HEK293 (cell line): ENCODE data around the gene PAAF1.

ENCODE experiments used
- CTCF ChIA-PET: fragments of 350-600 bp; formaldehyde crosslinking; extraction: SDS; loops from one replicate; lab custom pipeline; 2021; ENCODE audit warnings: antibody characterized with exemption; lab: Yijun Ruan, JAX
- POLR2A ChIA-PET: fragments of 300-600 bp; formaldehyde crosslinking; extraction: SDS; loops from one replicate; lab custom pipeline; 2020; ENCODE audit warnings: antibody characterized with exemption, inconsistent platforms; lab: Yijun Ruan, JAX
- H3K27ac ChIP-seq: fragments of 200-500 bp; sonication (Bioruptor generic); 2 replicates; pipeline ENCODE4 v1.5.1; 2014; ENCODE audit warnings: low read depth, low read length, control low read depth, inconsistent platforms; ENCODE audit errors: extremely low read depth
- H3K36me3 ChIP-seq, 2 experiments: fragments of 200-500 bp in 1 of 2; sonication (Bioruptor generic) in 1 of 2; 1 replicate in 1 of 2; 2 replicates in 1 of 2; pipeline ENCODE4 v1.5.1; 2014 to 2017; ENCODE audit warnings: inconsistent platforms in 2 of 2, low read length in 2 of 2; ENCODE audit not compliant: control insufficient read depth in 2 of 2, insufficient read depth in 1 of 2
- H3K4me1 ChIP-seq: fragments of 200-500 bp; sonication (Bioruptor generic); 2 replicates; pipeline ENCODE4 v1.5.1; 2014; ENCODE audit warnings: mild to moderate bottlenecking, low read length, inconsistent platforms; ENCODE audit not compliant: control insufficient read depth, insufficient read depth
- H3K4me3 ChIP-seq: 2 replicates; pipeline ENCODE4 v1.5.1; 2011; ENCODE audit warnings: low read depth, mild to moderate bottlenecking, control low read depth, low read length, moderate library complexity
- H3K9me3 ChIP-seq: fragments of 200-500 bp; sonication (Bioruptor generic); 2 replicates; pipeline ENCODE4 v1.5.1; 2014; ENCODE audit warnings: low read depth, low read length, inconsistent platforms; ENCODE audit not compliant: control insufficient read depth, insufficient read depth
- OVOL3 ChIP-seq: fragments of 450-650 bp; formaldehyde crosslinking; IDR thresholded peaks from 2 replicates; pipeline ENCODE4 v1.5.1; 2016; ENCODE audit warnings: missing biosample characterization, missing genetic modification characterization
- PRDM1 ChIP-seq: fragments of 450-650 bp; formaldehyde crosslinking; IDR thresholded peaks from 2 replicates; pipeline ENCODE4; 2016; ENCODE audit warnings: missing biosample characterization, missing genetic modification characterization
- SCRT1 ChIP-seq: fragments of 450-650 bp; formaldehyde crosslinking; IDR thresholded peaks from 2 replicates; pipeline ENCODE4 v1.5.1; 2016; ENCODE audit warnings: missing biosample characterization, missing genetic modification characterization, borderline replicate concordance
- SP3 ChIP-seq: fragments of 450-650 bp; formaldehyde crosslinking; IDR thresholded peaks from 2 replicates; pipeline ENCODE4 v1.5.1; 2016; ENCODE audit warnings: missing biosample characterization, missing genetic modification characterization
- TSHZ1 ChIP-seq: fragments of 450-650 bp; formaldehyde crosslinking; IDR thresholded peaks from 2 replicates; pipeline ENCODE4 v1.5.1; 2016; ENCODE audit warnings: missing biosample characterization, missing genetic modification characterization, borderline replicate concordance
- ZBTB11 ChIP-seq: fragments of 450-650 bp; formaldehyde crosslinking; conservative IDR thresholded peaks from 2 replicates; pipeline ENCODE4 v1.5.1; 2016; ENCODE audit warnings: low read depth, missing biosample characterization, missing genetic modification characterization
- ZBTB17 ChIP-seq: fragments of 450-650 bp; formaldehyde crosslinking; IDR thresholded peaks from 2 replicates; pipeline ENCODE4 v1.5.1; 2016; ENCODE audit warnings: missing biosample characterization, missing genetic modification characterization
- ZBTB6 ChIP-seq: fragments of 450-650 bp; formaldehyde crosslinking; IDR thresholded peaks from 2 replicates; pipeline ENCODE4 v1.5.1; 2017; ENCODE audit warnings: missing biosample characterization, missing genetic modification characterization
- ZNF16 ChIP-seq: fragments of 450-650 bp; formaldehyde crosslinking; IDR thresholded peaks from 2 replicates; pipeline ENCODE4 v1.5.1; 2016; ENCODE audit warnings: low read depth, missing biosample characterization, missing genetic modification characterization
- ZNF19 ChIP-seq: fragments of 450-650 bp; formaldehyde crosslinking; IDR thresholded peaks from 2 replicates; pipeline ENCODE4; 2016; ENCODE audit warnings: missing biosample characterization, missing genetic modification characterization, low read depth
- ZNF202 ChIP-seq: fragments of 450-650 bp; formaldehyde crosslinking; IDR thresholded peaks from 2 replicates; pipeline ENCODE4 v1.5.1; 2016; ENCODE audit warnings: missing biosample characterization, missing genetic modification characterization, borderline replicate concordance
- ZNF341 ChIP-seq: fragments of 450-650 bp; formaldehyde crosslinking; IDR thresholded peaks from 2 replicates; pipeline ENCODE4; 2016; ENCODE audit warnings: low read depth, missing biosample characterization, missing genetic modification characterization
- ZNF354C ChIP-seq: fragments of 450-650 bp; formaldehyde crosslinking; IDR thresholded peaks from 2 replicates; pipeline ENCODE4 v1.5.1; 2016; ENCODE audit warnings: missing biosample characterization, missing genetic modification characterization, low read depth, borderline replicate concordance
- ZNF596 ChIP-seq: fragments of 450-650 bp; IDR thresholded peaks from 2 replicates; pipeline ENCODE4 v1.5.0; 2018; ENCODE audit warnings: missing biosample characterization, mild to moderate bottlenecking, missing genetic modification characterization, moderate library complexity
- ZNF654 ChIP-seq: fragments of 450-650 bp; formaldehyde crosslinking; IDR thresholded peaks from 2 replicates; pipeline ENCODE4 v1.5.1; 2016; ENCODE audit warnings: low read depth, missing biosample characterization, missing genetic modification characterization
- ZNF704 ChIP-seq: fragments of 450-650 bp; formaldehyde crosslinking; IDR thresholded peaks from 2 replicates; pipeline ENCODE4 v1.5.1; 2016; ENCODE audit warnings: missing biosample characterization, missing genetic modification characterization
- TF ChIP-seq, protein P1 (sequence below): fragments of 450-650 bp; formaldehyde crosslinking; IDR thresholded peaks from 2 replicates; pipeline ENCODE4 v1.5.1; 2017; ENCODE audit warnings: missing biosample characterization, missing genetic modification characterization
- TF ChIP-seq, protein P2 (sequence below): fragments of 450-650 bp; formaldehyde crosslinking; IDR thresholded peaks from 2 replicates; pipeline ENCODE4 v1.5.1; 2016; ENCODE audit warnings: missing biosample characterization, missing genetic modification characterization
- TF ChIP-seq, protein P3 (sequence below): fragments of 450-650 bp; formaldehyde crosslinking; IDR thresholded peaks from 2 replicates; pipeline ENCODE4 v1.5.1; 2016; ENCODE audit warnings: missing biosample characterization, missing genetic modification characterization, borderline replicate concordance

The PAAF1 gene

DNA sequence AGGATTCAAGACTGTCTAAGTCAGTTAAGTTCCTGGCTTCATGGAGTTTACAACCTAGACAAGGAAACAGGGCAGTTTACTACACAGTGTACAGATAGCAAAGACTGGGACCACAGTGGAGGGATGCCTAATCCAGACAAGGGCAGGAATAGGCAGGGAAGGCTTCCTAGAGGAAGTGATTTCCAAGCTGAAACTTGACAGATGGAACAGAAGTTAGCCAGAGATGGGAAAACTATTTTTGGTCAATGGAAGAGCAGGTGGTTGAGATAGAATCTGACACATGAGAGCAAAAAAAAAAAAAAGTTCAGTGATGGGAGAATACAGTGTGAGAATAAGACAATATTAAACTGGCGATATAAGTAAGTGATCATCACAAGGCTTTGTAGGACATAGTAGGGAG, 1.4 kb upstream of the PAAF1 start (continued):
- TF ChIP-seq ZNF596 = no peak
- TF ChIP-seq OVOL3 (tag by site-specific recombination) = no peak
- TF ChIP-seq ZNF654 = no peak
- no peak for TF ChIP-seq SP3 (tag by site-specific recombination)
- TF ChIP-seq ZNF354C (tag by site-specific recombination) = no peak
- TF ChIP-seq, all 188 proteins: peak for 0

DNA sequence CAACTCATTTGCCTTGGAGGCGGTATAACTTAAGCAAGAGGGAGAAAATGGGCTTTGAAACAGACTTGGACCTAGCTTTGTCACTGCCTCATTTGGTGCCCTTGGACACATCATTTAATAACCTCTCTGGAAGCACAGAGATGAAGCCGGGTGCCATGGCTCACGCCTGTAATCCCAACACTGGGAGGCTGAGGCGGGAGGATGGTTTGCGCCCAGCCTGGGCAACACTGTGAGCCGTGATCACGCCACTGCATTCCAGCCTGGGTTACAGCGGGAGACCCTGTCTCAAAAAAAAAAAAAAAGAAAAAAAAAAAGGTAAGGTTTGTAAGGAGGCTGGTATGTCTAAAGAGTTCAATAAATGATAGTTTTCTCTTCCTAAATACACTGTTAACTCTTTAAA, 959 bp upstream of the PAAF1 start:
- ChIA-PET CTCF (no interaction called here), POLR2A (interaction anchor here (1.6 kb wide), 1 partner anchor 96 kb away, joined by 5 read pairs; no protein-coding TSS in a partner anchor)
- Histone ChIP-seq H3K9me3 (no peaks in the 10 kb centered on the region), H3K4me1 (no peaks in the 10 kb centered on the region), H3K4me3 (peak overlapping the region; percentile 65), H3K36me3 (peaks cover 18 to 57% of the 10 kb centered on the region in 2 experiments; a peak in 2 of 3 replicates), H3K27ac (peak overlapping the region; percentile 82)
- no peak for TF ChIP-seq ZNF704
- TF ChIP-seq ZBTB11 (tag by site-specific recombination) = no peak
- TF ChIP-seq, protein P1, sequence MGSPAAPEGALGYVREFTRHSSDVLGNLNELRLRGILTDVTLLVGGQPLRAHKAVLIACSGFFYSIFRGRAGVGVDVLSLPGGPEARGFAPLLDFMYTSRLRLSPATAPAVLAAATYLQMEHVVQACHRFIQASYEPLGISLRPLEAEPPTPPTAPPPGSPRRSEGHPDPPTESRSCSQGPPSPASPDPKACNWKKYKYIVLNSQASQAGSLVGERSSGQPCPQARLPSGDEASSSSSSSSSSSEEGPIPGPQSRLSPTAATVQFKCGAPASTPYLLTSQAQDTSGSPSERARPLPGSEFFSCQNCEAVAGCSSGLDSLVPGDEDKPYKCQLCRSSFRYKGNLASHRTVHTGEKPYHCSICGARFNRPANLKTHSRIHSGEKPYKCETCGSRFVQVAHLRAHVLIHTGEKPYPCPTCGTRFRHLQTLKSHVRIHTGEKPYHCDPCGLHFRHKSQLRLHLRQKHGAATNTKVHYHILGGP (tag by site-specific recombination) = no peak
- TF ChIP-seq ZNF16 = no peak
- no peak for TF ChIP-seq ZNF341 (tag by site-specific recombination)
- no peak for TF ChIP-seq SCRT1 (tag by site-specific recombination)
- TF ChIP-seq ZBTB6 (tag by site-specific recombination) = no peak

DNA sequence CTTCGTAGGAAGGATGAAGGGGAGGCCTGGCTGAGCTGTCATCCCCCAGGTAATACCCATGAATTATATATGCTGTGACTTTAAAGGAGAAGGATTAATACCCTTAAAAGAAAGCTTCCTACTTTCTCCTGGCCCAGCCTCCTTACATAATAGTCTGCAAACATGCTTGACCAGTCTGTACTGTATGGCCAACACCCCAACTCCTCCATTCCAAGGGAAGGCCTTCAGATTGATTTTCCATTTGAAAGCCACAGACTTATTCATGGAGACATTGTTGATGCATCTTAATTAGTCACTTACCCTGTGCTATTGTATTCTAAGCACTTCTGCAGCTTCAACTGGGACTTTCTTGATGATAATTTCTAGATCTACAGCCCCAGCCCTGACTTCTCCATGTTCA, 2.0 kb downstream of the PAAF1 start:
- ChIA-PET CTCF (interaction anchor here (0.6 to 1.0 kb wide), 2 partner anchors 9 to 54 kb away, joined by 3 read pairs; no protein-coding TSS in a partner anchor), POLR2A (interaction anchor here (0.9 kb wide), 1 partner anchor 91 kb away, joined by 3 read pairs; the partner anchor contains the start of gene MRPL48)
- H3K36me3 ChIP-seq = peaks cover 8 to 32% of the 10 kb centered on the region in 2 experiments; a peak in 2 of 3 replicates
- H3K4me1 ChIP-seq = no peaks in the 10 kb centered on the region
- no peak overlapping the region for H3K4me3 ChIP-seq
- no peak overlapping the region for H3K27ac ChIP-seq
- H3K9me3 ChIP-seq = no peaks in the 10 kb centered on the region
- TF ChIP-seq ZNF202 (tag by site-specific recombination) (no peak), PRDM1 (tag by site-specific recombination) (no peak), ZNF19 (tag by site-specific recombination) (no peak), TSHZ1 (tag by site-specific recombination) (no peak), ZNF341 (tag by site-specific recombination) (no peak), SP3 (tag by site-specific recombination) (no peak), ZBTB17 (tag by site-specific recombination) (no peak)
- TF ChIP-seq, protein P2, sequence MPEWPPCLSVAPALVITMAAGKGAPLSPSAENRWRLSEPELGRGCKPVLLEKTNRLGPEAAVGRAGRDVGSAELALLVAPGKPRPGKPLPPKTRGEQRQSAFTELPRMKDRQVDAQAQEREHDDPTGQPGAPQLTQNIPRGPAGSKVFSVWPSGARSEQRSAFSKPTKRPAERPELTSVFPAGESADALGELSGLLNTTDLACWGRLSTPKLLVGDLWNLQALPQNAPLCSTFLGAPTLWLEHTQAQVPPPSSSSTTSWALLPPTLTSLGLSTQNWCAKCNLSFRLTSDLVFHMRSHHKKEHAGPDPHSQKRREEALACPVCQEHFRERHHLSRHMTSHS = no peak
- TF ChIP-seq, protein P3, sequence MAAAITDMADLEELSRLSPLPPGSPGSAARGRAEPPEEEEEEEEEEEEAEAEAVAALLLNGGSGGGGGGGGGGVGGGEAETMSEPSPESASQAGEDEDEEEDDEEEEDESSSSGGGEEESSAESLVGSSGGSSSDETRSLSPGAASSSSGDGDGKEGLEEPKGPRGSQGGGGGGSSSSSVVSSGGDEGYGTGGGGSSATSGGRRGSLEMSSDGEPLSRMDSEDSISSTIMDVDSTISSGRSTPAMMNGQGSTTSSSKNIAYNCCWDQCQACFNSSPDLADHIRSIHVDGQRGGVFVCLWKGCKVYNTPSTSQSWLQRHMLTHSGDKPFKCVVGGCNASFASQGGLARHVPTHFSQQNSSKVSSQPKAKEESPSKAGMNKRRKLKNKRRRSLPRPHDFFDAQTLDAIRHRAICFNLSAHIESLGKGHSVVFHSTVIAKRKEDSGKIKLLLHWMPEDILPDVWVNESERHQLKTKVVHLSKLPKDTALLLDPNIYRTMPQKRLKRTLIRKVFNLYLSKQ (tag by site-specific recombination) = no peak
